Endothelial cell of hepatic sinusoid (primary cell): ENCODE measurements around the gene STK17B.

Experiments
- in situ Hi-C: cut with HindIII; loops from 2 replicates; pipeline ENCODE4 v1.10.0; 2017; ENCODE audit warnings: low sequenced_read_pairs

Gene STK17B

DNA sequence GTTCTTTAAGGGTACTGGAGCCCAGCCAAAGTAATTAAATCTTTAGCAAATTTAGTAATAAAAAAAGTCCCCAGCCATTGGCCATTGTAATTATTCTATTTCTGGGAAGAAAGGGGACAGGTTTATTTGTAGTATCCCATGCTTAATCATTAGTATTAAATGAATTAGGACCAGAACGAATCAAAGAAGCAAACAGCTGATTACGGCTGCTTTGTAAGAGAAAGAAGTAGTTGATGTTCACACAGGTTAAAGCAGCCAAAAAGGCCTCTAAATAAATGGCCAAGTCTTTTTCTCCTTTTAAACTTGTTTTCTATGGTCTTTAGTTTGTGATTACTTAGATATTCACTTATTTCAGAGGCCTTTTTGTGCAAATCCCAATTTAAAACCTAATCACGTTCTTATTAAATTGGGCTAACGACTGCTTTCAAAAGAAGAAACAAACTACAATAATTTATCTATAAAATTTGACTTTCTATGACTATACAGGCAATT, 54.1 kb downstream of the STK17B start:
- in situ Hi-C loops: no loop called here

DNA sequence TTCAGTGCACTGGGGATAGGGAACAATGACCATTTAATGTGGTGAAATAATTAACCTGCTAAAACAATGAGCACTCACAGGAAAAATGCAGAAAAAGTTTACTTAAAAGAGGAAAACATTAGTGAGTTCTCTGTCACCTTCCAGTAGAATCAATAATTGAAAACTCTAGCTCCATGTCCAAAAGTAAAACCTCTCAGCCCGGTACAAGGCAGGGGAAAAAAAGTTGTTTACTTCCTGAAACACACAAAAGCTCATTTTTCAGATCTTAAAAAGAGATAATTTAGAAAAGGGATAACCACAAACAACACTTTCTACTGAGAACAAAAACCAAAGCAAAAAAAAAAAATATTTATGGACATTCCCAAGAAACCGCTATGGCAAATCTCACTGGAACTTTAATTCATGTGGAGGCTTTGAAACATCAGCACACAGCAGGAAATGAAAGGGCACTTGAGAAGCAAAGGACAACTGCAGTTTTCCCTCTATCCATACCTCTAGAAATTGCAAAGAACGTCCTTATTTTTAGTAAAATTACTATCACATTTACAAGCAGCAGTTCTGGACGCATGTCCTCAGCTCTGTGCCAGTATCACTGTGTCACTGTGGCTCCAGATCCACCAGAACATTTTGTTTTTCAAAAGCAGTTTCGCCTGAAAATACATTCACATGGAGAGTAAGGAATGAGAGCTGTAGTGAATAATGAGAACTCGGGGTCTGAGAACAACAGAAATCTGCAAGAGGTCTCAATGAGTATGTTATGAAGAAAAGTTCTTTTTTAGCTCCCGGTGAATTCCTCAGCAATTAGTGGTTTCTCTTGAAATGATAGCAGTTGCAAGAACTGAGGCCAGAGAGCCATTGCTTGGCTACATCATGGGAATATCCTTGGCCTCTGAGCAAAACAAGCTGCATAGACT, 58.1 kb downstream of the STK17B start:
- in situ Hi-C loops: no loop called here

DNA sequence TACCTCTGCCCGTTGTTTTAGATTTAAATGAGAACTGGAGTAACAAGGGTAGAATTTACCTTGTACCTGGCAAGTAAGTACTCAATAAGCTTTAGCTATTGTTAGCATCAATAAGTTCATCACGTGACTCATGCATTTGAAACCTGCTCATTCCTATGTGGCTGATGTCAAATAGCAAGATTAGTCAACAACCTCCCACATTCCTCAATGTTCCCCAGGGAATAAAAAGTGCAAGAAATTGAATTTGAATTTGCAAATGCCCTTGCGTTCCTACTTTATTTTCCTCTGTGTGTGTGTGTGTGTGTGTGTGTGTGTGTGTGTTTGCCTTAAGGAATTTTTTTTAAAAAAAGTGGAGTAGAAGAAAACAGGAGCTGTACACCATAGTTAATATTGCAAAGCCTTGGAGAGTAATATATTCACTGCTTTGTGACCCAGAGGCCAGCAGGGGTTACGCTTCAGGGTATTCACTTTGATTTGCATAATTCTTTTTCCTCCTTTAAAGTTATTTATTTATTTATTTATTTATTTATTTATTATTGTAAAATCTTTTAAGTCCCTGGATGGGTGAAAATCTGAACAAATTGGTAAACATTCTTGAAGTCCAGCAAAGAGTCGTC, 58.9 kb downstream of the STK17B start:
- in situ Hi-C loops: no loop called here

DNA sequence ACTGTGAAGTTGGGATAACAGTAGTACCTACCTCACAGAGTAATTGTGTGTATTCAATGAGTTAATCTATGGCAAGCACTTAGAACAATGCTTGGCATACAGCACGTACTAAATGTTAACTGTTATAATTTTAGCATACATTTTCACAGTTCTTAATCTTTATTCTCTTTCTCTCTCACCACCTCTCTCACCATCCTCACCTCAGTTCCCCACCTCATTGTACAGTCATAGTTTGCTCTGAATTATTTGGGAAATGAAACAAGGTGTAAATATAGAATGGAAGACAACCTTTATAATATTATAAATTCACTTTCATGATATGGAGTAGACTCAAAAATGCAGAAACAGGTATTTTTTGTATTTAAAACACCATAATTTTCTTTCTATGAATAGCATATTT, 62.8 kb downstream of the STK17B start:
- in situ Hi-C loops: no loop called here

DNA sequence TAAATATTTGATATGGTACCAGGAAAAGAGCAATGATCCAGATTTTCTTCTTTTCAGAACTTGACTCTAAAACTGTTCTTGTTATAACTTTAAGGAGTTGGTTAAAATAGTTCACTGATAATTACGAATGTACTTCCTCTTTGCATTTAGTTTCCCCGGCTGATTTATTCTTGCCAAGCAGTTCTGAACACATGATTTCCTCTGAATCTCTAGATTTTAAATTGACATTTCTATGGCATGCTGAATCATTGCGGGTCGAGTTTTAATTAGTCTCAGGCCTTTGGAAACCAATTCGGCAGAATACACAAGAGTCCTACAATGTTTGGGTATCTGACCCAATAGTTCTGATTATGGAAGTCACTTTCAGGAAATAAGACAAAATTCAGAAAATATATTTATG, 65.4 kb downstream of the STK17B start:
- in situ Hi-C loops: no loop called here

DNA sequence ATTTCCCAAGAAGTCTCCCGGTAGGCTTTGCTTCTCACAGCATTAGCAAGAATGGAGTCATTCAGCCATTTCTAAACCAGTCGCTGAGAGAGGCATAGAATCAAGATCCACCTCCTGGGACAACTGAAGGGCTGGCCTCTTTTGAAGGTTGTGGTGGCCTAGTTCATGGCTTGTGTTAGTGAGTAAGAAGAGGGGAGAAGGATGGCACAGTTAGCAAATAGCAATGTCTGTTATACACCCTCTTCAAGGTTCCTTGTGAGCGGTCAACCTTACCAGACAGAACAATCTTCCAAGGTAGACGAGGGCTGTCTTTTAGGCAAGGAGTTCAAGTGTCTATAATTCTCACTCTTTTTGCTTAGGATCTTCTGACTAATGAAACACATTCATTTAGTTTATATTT, 67.3 kb downstream of the STK17B start:
- in situ Hi-C loops: no loop called here

DNA sequence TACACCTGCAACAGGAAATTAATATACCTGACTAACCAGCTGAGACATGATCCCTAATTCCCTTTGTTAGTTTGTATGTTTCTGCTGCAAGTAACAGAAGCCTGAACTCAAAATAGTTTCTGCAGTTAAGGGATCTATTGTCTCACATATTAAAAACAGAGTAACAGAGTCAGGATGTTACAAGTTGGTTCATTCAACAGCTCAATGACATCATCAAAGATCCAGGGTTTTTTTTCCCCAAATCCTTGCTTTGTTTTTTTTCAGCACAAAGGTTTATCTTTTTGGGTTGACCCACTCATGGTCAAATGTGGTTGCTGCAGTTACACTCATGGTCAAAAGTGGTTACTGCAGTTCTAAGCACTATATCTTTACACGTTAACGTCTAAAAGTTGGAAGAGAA, 67.8 kb downstream of the STK17B start:
- in situ Hi-C loops: no loop called here

DNA sequence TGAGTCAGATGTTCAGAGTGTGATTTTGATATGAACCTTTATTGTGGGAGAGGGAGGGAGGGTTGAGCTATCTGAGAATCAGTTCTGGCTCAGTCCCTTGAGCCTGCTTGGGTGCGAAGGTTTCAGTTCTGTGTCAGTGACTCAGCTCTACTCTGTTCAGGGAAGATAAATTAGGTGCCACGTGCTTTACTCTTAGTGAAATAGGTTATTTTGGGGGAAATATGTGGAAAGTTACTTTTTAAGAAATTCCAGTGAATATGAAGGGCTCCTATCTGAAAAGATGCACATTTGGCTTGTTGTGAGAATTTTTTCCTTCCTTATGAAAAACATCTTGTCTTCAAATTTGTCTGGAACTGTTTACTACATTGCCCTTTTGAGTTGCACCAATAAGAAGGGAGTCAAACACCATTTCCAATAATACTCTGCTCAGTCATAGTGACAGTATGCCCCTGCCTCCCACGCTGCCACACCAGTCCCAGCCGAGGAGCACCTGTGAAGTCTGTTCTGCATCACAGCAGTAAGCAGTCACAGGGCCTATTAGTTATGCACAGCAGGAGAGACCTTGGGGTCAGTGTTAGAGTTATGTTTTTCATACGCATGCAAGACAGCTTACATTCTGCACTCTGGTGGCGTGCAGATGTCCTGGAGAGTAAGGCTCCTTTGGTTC, 69.9 kb downstream of the STK17B start:
- in situ Hi-C loops: no loop called here

DNA sequence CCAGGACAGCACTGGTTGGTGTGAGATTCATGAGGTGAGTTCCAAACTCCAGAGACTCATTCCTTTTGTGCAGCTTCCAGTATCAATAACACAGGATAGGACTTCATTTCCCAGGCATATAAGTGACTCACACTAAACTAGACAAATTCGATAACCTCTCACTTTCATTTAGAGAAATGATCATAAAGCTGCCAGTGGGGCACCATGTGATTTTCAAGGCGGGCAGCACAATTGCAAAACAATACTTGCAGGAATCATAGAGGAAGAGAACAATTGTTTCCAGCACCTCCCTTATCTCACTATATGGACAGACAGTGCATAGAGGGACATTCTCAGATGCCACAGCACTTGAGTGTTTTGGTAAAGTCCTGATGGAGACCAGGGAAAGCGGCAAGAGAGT, 71.5 kb downstream of the STK17B start:
- in situ Hi-C loops: no loop called here

DNA sequence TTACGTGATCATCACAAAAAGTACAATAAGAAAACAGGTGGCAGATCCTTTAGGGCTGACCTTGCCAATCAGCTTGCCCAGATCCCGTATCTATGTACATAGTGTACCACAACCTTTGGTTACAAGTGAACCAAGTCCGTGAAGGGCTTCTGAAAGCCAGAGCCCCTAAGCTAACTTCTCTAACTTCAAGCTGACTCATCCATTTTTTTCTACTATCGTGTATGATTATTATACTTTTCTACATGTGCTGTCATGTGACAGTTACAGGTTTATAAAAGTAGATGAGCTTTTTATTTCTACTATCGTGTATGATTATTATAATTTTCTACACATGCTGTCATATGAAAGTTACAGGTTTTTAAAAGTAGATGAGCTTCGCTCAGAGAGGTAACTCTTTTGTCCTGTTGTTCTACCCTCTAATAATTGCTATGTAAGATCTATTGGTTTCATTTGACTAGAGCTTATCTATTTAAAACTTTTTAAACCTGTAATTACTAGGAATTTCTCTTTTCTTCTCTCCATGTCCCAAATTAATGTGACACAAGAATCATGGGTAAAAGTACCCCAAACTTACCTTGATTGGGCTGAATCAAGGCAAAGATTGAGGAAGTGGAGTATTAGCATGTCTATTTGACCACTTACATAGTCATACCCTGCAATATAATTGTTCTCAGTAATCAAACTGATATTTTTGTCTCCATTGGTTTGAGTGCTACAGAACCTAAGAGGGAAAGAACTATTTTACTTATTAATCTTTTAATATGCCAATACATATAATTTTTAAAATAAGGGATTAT, 73.3 kb downstream of the STK17B start:
- in situ Hi-C loops: no loop called here

DNA sequence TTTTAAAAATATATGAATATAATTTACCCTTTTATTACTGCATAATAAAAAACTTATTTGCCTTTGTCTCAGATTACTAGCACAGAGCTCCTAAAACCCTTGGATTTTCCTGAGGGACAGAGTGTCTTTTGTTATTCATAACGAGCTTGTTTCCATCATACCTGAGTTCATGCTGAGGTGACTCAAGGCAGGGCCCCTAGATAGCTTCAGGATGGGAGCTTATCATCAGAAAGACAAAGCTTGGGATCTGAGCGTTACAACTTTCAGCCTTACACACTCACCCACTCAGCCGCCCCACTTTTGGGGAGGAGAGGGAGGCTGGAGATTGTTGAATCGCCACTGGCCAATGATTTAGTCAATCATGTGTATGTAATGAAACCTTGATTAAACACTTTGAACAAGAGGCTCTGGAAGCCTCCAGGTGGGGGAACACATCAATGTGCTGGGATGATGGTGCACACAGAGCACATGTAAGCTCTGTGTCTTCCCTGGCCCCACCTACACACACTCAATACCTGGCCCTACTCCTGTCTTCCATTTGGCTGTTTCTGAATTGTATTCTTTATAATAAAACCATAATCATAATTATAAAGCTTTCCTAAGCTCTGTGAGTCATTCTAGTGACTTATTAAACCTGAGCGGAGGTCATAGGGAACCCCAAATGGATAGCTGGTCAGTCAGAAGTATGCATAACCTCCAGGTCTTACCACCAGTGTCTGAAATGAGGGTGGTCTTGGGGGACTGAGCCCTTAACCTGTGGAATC, 74.2 kb downstream of the STK17B start:
- in situ Hi-C loops: no loop called here

DNA sequence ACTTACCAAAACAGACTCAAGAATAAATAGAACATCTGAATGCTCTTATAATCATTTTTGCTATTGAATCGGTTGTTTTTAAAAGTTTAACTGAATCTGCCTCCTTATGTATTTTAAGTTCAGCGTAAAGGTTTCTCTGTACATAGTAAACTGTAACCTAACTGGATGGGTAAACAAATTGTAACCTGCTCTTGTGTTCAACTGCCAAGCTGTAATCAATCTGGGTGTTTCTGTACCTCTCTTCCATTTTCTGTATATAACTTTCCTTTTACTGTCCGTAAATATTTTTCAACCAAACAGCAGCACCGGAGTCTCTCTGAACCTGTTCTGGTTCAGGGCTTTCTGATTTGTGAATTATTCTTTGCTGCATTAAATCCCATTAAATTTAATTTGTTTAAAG, 75.1 kb downstream of the STK17B start:
- in situ Hi-C loops: no loop called here

DNA sequence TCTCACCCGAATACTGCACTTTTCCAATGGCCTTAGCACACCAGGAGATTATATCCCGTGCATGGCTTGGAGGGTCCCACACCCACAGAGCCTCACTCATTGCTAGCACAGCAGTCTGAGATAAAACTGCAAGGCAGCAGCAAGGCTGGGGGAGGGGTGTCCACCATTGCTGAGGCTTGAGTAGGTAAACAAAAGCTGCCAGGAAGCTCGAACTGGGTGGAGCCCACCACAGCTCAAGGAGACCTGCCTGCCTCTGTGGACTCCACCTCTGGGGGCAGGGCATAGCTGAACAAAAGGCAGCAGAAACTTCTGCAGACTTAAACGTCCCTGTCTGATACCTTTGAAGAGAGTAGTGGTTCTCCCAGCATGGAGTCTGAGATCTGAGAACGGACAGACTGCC, 81.9 kb downstream of the STK17B start:
- in situ Hi-C loops: loop anchor here (5.0 kb wide), 2 partner anchors 43 to 188 kb away; no protein-coding TSS in a partner anchor

DNA sequence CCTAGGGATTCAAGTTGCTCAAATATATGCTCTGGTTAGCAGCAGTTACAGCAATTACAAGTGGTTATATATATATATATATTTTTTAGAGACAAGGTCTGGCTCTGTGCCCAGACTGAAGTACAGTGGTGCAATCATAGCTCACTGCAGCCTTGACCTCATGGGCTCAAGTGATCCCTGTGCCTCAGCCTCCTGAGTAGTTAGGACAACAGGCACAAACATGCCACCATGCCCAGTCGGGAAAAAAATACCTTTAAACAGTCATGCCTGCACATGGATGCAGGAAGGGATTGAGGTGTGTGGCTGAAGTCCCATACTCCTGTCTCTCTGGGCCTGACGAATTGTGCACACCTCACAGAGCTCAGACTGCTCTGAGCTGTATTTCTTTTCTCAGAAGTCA, 83.2 kb downstream of the STK17B start:
- in situ Hi-C loops: loop anchor here (5.0 kb wide), 2 partner anchors 44 to 189 kb away; no protein-coding TSS in a partner anchor

DNA sequence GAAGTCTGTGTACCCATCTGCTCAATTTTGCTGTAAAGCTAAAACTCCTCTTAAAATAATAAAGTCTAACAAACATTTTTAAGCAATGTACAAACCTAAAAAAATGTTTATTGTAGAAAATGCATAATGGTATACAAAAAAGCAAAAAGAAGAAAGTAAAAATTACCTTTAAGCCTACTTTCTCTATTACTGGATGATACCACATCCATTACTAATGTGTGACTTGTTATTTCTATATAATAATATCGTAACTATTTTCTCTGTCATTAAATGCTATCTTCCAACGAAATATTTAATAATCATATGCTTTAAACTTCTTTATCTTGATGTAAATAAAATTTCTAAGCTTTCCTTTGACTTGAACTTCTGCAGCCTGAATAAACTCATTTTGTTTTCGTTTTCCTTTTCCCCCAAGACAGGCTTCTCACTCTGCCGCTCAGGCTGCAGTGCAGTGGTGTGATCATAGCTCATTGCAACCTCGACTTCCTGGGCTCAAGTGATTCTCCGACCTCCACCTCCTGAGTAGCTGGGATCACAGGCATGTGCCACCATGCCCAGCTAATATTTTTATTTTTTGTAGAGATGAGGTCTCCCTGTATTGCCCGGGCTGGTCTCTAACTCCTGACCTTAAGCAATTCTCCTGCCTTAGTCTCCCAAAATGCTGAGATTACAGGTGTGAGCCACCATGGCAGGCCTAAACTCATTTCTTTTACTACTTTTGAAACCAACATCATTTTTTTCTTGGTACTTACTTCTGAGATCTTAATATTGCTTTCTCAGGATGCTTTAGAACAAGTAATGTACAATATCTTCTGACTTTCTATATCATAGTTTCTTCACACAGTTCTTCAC, 84.6 kb downstream of the STK17B start:
- in situ Hi-C loops: loop anchor here (5.0 kb wide), 2 partner anchors 46 to 191 kb away; no protein-coding TSS in a partner anchor

DNA sequence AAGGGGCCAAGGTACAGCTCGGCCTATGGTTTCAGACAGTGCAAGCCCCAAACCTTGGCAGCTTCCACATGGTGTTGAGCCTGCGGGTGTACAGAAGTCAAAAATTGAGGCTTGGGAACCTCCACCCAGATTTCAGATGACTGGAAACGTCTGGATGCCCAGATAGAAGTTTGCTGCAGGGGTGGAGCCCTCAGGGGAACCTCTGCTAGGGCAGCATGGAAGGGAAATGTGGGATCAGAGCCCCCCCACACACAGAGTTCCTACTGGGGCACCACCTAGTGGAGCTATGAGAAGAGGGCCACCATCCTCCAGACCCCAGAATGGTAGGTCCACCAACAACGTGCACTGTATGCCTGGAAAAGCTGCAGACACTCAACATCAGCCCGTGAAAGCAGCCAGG, 87.8 kb downstream of the STK17B start:
- in situ Hi-C loops: no loop called here
